K562 (cell line): ENCODE measurements around the gene MAPKAPK2. TPM values are rescaled to one million over a fixed set of nuclear protein-coding genes. Genes with fewer than 3 reads are reported as not detected.

Source experiments
- ATAC-seq: fragments of 200-7000 bp; cut with Tn5 transposase; 3 replicates; pipeline ENCODE4 v1.9.1; 2020; ENCODE audit warnings: moderate library complexity
- BruUV-seq: library from RNA; stranded (reverse); fragments of 400-500 nt; replicated peaks from 2 replicates; lab custom pipeline; 2021; lab: Mats Ljungman, UMichigan
- CTCF ChIA-PET: fragments of 300-600 bp; formaldehyde crosslinking; extraction: SDS; loops from one replicate; lab custom pipeline; 2021; ENCODE audit warnings: low intra/inter-chr PET ratio; lab: Yijun Ruan, JAX
- POLR2A ChIA-PET: fragments of 300-600, 350-650 bp; sonication (Branson Sonifier 250); formaldehyde crosslinking; extraction: SDS; loops from one replicate; lab custom pipeline; 2021; ENCODE audit warnings: antibody characterized with exemption, inconsistent platforms; lab: Yijun Ruan, JAX
- DNase-seq, 4 experiments: peaks; one replicate each; pipeline versions ENCODE4 v3.0.0 to v3.0.0-alpha.2; 2011 to 2018; ENCODE audit warnings: low spot score in 3 of 4, mixed read lengths in 3 of 4; ENCODE audit errors: extremely low read depth in 1 of 4
- FAIRE-seq: peaks from 2 replicates; lab custom pipeline; 2011; peaks lifted over from hg19 to GRCh38; lab: Jason Lieb, UNC
- H2AFZ ChIP-seq: 2 replicates; pipeline ENCODE4 v1.6.0; 2011; ENCODE audit warnings: low read depth, low read length, control low read depth, inconsistent platforms
- H3K27ac ChIP-seq: fragments of 200-600 bp; 3 replicates; pipeline ENCODE4 v1.8.0; 2011; ENCODE audit warnings: low read depth, mild to moderate bottlenecking, control low read depth, inconsistent platforms, low read length, moderate library complexity, mixed read lengths; ENCODE audit errors: extremely low read depth
- H3K27me3 ChIP-seq, 2 experiments: fragments of 300-600 bp in 1 of 2; 2 replicates in 1 of 2; 3 replicates in 1 of 2; pipeline versions ENCODE4 v1.6.0 to v1.8.0; 2011; ENCODE audit warnings: inconsistent platforms in 2 of 2, low read length in 2 of 2, mild to moderate bottlenecking in 1 of 2, mixed read lengths in 1 of 2, moderate library complexity in 1 of 2; ENCODE audit not compliant: control insufficient read depth in 2 of 2, insufficient read depth in 2 of 2
- H3K36me3 ChIP-seq: fragments of 300-600 bp; 3 replicates; pipeline ENCODE4 v1.8.0; 2011; ENCODE audit warnings: mild to moderate bottlenecking, low read length, inconsistent platforms; ENCODE audit not compliant: control insufficient read depth, insufficient read depth
- H3K4me1 ChIP-seq, 2 experiments: fragments of 200-600 bp in 1 of 2; replicated peaks in 1 of 2; 2 replicates in 1 of 2; 3 replicates in 1 of 2; pipeline versions ENCODE4 v1.5.1 to v1.8.0; 2011; ENCODE audit warnings: inconsistent platforms in 2 of 2, low read length in 2 of 2, mild to moderate bottlenecking in 1 of 2, mixed read lengths in 1 of 2, moderate library complexity in 1 of 2; ENCODE audit not compliant: control insufficient read depth in 2 of 2, insufficient read depth in 2 of 2
- H3K4me2 ChIP-seq: 2 replicates; pipeline ENCODE4 v1.6.1; 2011; ENCODE audit warnings: low read length, control low read depth, inconsistent platforms, mixed read lengths; ENCODE audit not compliant: insufficient read depth
- H3K4me3 ChIP-seq: fragments of 200-600 bp; sonication (generic), shearing (Covaris generic); 2 replicates; pipeline ENCODE4 v1.5.1; 2016; ENCODE audit warnings: control low read depth, inconsistent platforms
- H3K79me2 ChIP-seq: fragments of 200-600 bp; 3 replicates; pipeline ENCODE4 v1.8.0; 2011; ENCODE audit warnings: low read length, inconsistent platforms; ENCODE audit not compliant: control insufficient read depth, insufficient read depth
- H3K9ac ChIP-seq, 2 experiments: 2 replicates each; pipeline versions ENCODE4 v1.6.0 to v1.6.1; 2011; ENCODE audit warnings: low read depth in 2 of 2, low read length in 2 of 2, control low read depth in 1 of 2, inconsistent platforms in 1 of 2, mild to moderate bottlenecking in 1 of 2, mixed read lengths in 1 of 2; ENCODE audit not compliant: insufficient read depth in 1 of 2
- H3K9me1 ChIP-seq: one replicate; pipeline ENCODE4 v1.6.0; 2011; ENCODE audit warnings: inconsistent platforms, mild to moderate bottlenecking, low read length, moderate library complexity; ENCODE audit not compliant: control insufficient read depth, insufficient read depth
- H3K9me3 ChIP-seq: replicated peaks from 2 replicates; pipeline ENCODE4 v1.5.1; 2011; ENCODE audit warnings: low read depth, low read length, inconsistent platforms; ENCODE audit not compliant: control insufficient read depth, insufficient read depth
- H4K20me1 ChIP-seq: replicated peaks from 2 replicates; pipeline ENCODE4 v1.6.1; 2011; ENCODE audit warnings: low read length, inconsistent platforms, mixed read lengths; ENCODE audit not compliant: control insufficient read depth, insufficient read depth
- ARID2 ChIP-seq: fragments of 450-650 bp; IDR thresholded peaks from 2 replicates; pipeline ENCODE4 v1.6.1; 2017; ENCODE audit warnings: antibody characterized with exemption, mild to moderate bottlenecking
- ZNF24 ChIP-seq: fragments of 450-650 bp; IDR thresholded peaks from 2 replicates; pipeline ENCODE4 v1.6.1; 2016
- WGBS: fragments of 100-300 bp; shearing (Covaris generic); methylation state at CpG from one replicate; pipeline ENCODE4 v1.1.6; 2016; ENCODE audit warnings: low coverage, mixed read lengths; ENCODE audit not compliant: insufficient coverage; ENCODE audit errors: missing lambda C conversion rate; 5-methylcytosine and 5-hydroxymethylcytosine counted together
- in situ Hi-C: fragments of 300-500 bp; cut with MboI; formaldehyde crosslinking; loops from 4 replicates; pipeline ENCODE4 v1.15.0; 2018; ENCODE audit warnings: inconsistent platforms, mixed read lengths
- intact Hi-C: fragments of 100-400 bp; cut with micrococcal nuclease; formaldehyde crosslinking; loops from 2 replicates; pipeline ENCODE4 v1.14.2; 2022
- polyA plus RNA-seq, 8 experiments: library from polyadenylated mRNA; depleted of rRNA in 4 of 8; stranded (reverse) in 5 of 8; unstranded in 3 of 8; fragments of >200 nt; fragmentation: Nextera tagmentation in 2 of 8; fragmentation: Illumina TruSeq in 1 of 8; extraction: Ambion mirVana in 2 of 8; extraction: Trizol in 1 of 8; gene quantifications; 2 replicates each; pipeline versions ENCODE4 v1.2.1 to v1.2.3, GENCODE V29; 2011 to 2014; ENCODE audit warnings: inconsistent platforms in 1 of 8, missing spikeins in 1 of 8
- total RNA-seq, 7 experiments: library from RNA; depleted of rRNA in 6 of 7; stranded (reverse); fragments of >200 nt in 6 of 7; fragmentation: Illumina TruSeq in 2 of 7; extraction: Trizol in 2 of 7; gene quantifications; 2 replicates each; pipeline versions ENCODE4 v1.2.1 to v1.2.3, GENCODE V29; 2011 to 2021; ENCODE audit warnings: low replicate concordance in 1 of 7
- TF ChIP-seq, protein P1 (sequence below), 2 experiments: fragments of 200-800 bp in 1 of 2; sonication (Bioruptor generic) in 1 of 2; sonication (generic) in 1 of 2; formaldehyde crosslinking in 1 of 2; IDR thresholded peaks in 1 of 2; conservative IDR thresholded peaks in 1 of 2; 2 replicates each; pipeline versions ENCODE4 v1.5.0 to v1.6.1; 2016 to 2020; ENCODE audit warnings: missing compliant biosample characterization in 1 of 2, missing genetic modification characterization in 1 of 2, missing genetic modification reagents in 1 of 2
- TF ChIP-seq, protein P2 (sequence below): sonication (generic); formaldehyde crosslinking; IDR thresholded peaks from 2 replicates; pipeline ENCODE4 v1.8.0; 2023; ENCODE audit warnings: mild to moderate bottlenecking, missing genetic modification reagents
- TF ChIP-seq, protein P3 (sequence below): fragments of 450-650 bp; IDR thresholded peaks from 2 replicates; pipeline ENCODE4 v1.6.1; 2017; ENCODE audit warnings: antibody characterized with exemption
- TF ChIP-seq, protein P4 (sequence below), 2 experiments: fragments of 450-650 bp; IDR thresholded peaks; 2 replicates each; pipeline ENCODE4 v1.6.1; 2018; ENCODE audit warnings: mild to moderate bottlenecking in 2 of 2, low read depth in 1 of 2; ENCODE audit not compliant: partially characterized antibody in 2 of 2

MAPKAPK2 gene
- total and polyA plus RNA-seq, 9 of the 15 experiments (the other 6 are each of a cell fraction or from before 2014, with no cell fraction given) = 0.63 to 94.2 (median 52.1) TPM

DNA sequence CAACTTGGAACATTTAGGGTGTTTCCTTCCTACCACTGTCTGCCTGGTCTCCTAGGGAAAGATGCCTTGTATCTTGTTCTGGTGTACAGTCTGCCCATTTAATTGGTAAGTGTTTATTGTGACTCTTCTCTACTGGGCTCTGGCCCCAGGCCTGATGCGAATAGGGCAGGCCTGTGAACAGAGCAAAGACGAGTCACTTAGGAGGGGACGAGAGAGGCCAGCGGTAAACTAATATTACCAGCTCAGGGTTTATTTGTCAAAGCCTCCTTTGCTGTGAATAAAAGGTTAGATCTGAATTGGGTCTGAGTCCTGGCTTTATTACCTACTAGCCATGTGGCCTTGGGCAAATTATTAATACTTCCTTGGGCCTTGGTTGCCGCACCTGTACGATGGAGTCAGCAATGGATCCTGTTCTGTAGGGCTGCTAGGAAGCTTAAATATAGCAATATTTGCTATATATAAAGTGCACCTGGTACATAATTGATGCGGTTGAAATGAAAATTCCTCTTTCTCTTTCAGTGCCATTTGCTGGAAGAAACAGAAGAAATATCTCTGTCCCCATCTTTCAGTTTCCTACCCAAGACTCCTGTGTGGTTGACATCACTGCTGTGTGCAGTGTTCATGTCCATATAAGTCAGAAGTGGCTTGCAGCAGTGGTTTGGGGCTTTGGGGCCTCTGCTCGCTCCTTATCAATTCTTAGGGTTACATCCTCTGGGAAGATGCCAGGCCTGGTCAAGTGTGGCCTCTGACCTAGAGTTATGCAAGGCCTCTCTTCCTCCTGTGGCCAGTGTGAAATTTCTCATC, 32.4 kb downstream of the MAPKAPK2 start (continued):
- TF ChIP-seq, protein P1, sequence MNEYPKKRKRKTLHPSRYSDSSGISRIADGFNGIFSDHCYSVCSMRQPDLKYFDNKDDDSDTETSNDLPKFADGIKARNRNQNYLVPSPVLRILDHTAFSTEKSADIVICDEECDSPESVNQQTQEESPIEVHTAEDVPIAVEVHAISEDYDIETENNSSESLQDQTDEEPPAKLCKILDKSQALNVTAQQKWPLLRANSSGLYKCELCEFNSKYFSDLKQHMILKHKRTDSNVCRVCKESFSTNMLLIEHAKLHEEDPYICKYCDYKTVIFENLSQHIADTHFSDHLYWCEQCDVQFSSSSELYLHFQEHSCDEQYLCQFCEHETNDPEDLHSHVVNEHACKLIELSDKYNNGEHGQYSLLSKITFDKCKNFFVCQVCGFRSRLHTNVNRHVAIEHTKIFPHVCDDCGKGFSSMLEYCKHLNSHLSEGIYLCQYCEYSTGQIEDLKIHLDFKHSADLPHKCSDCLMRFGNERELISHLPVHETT (CRISPR knock-in tag; conservative IDR thresholded peaks at IDR 0.05 in 1 of 2, IDR thresholded peaks at IDR 0.05 in 1 of 2) = peak in 1 of 2 experiments; percentile 82; a peak in 1 of 4 replicates

DNA sequence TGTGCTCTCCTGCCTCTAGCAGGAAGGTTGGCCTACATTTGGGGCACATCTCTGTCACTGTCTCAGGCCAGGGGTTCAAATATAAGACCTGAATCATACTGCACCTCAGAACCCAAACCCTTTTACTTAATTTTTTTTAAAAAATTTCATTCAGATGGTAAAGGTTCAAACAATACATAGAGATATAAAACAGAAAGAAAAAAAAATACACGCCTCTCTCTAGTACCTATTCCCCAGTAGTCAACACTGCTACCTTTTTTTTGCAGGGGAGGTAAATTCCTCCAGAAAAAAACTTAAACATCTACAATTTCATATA, 32.9 kb downstream of the MAPKAPK2 start:
- Histone ChIP-seq H4K20me1 (peaks cover 32% of the 10 kb centered on the region), H3K4me1 (peaks cover 36 to 66% of the 10 kb centered on the region in 2 experiments), H3K27me3 (no peaks in the 10 kb centered on the region), H2AFZ (no peak overlapping the region), H3K4me3 (no peak overlapping the region), H3K79me2 (peaks cover 92% of the 10 kb centered on the region), H3K36me3 (no peaks in the 10 kb centered on the region), H3K4me2 (peak overlapping the region; percentile 22; the same call in 1 of the 2 replicates), H3K9me3 (no peaks in the 10 kb centered on the region), H3K27ac (peak overlapping the region; percentile 26; the same call in 1 of the 3 replicates), H3K9ac (peak overlapping the region; percentile 5 to 27; a peak in 2 of 4 replicates), H3K9me1 (no peaks in the 10 kb centered on the region)
- no peak for DNase-seq
- FAIRE-seq = no peak
- no peak for ATAC-seq
- CTCF ChIA-PET = interaction anchor here (0.6 to 1.2 kb wide), 2 partner anchors 9 to 188 kb away, joined by 3 to 4 read pairs; no protein-coding TSS in a partner anchor
- WGBS = 78% methylated on average over 1 of the region's 1 CpG
- intact Hi-C loops = loop anchor here (5.0 kb wide), 1 partner anchor 105 kb away; the partner anchor contains the start of gene EIF2D
- in situ Hi-C loops = no loop called here
- POLR2A ChIA-PET = interaction anchor here (1.9 kb wide), 1 partner anchor 17 kb away, joined by 9 read pairs; no protein-coding TSS in a partner anchor
- no TSS peak for BruUV-seq
- TF ChIP-seq ZNF24 (no peak), ARID2 (no peak)
- TF ChIP-seq, protein P2, sequence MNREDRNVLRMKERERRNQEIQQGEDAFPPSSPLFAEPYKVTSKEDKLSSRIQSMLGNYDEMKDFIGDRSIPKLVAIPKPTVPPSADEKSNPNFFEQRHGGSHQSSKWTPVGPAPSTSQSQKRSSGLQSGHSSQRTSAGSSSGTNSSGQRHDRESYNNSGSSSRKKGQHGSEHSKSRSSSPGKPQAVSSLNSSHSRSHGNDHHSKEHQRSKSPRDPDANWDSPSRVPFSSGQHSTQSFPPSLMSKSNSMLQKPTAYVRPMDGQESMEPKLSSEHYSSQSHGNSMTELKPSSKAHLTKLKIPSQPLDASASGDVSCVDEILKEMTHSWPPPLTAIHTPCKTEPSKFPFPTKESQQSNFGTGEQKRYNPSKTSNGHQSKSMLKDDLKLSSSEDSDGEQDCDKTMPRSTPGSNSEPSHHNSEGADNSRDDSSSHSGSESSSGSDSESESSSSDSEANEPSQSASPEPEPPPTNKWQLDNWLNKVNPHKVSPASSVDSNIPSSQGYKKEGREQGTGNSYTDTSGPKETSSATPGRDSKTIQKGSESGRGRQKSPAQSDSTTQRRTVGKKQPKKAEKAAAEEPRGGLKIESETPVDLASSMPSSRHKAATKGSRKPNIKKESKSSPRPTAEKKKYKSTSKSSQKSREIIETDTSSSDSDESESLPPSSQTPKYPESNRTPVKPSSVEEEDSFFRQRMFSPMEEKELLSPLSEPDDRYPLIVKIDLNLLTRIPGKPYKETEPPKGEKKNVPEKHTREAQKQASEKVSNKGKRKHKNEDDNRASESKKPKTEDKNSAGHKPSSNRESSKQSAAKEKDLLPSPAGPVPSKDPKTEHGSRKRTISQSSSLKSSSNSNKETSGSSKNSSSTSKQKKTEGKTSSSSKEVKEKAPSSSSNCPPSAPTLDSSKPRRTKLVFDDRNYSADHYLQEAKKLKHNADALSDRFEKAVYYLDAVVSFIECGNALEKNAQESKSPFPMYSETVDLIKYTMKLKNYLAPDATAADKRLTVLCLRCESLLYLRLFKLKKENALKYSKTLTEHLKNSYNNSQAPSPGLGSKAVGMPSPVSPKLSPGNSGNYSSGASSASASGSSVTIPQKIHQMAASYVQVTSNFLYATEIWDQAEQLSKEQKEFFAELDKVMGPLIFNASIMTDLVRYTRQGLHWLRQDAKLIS (CRISPR knock-in tag) = no peak
- TF ChIP-seq, protein P3, sequence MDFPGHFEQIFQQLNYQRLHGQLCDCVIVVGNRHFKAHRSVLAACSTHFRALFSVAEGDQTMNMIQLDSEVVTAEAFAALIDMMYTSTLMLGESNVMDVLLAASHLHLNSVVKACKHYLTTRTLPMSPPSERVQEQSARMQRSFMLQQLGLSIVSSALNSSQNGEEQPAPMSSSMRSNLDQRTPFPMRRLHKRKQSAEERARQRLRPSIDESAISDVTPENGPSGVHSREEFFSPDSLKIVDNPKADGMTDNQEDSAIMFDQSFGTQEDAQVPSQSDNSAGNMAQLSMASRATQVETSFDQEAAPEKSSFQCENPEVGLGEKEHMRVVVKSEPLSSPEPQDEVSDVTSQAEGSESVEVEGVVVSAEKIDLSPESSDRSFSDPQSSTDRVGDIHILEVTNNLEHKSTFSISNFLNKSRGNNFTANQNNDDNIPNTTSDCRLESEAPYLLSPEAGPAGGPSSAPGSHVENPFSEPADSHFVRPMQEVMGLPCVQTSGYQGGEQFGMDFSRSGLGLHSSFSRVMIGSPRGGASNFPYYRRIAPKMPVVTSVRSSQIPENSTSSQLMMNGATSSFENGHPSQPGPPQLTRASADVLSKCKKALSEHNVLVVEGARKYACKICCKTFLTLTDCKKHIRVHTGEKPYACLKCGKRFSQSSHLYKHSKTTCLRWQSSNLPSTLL = no peak
- TF ChIP-seq, protein P4, sequence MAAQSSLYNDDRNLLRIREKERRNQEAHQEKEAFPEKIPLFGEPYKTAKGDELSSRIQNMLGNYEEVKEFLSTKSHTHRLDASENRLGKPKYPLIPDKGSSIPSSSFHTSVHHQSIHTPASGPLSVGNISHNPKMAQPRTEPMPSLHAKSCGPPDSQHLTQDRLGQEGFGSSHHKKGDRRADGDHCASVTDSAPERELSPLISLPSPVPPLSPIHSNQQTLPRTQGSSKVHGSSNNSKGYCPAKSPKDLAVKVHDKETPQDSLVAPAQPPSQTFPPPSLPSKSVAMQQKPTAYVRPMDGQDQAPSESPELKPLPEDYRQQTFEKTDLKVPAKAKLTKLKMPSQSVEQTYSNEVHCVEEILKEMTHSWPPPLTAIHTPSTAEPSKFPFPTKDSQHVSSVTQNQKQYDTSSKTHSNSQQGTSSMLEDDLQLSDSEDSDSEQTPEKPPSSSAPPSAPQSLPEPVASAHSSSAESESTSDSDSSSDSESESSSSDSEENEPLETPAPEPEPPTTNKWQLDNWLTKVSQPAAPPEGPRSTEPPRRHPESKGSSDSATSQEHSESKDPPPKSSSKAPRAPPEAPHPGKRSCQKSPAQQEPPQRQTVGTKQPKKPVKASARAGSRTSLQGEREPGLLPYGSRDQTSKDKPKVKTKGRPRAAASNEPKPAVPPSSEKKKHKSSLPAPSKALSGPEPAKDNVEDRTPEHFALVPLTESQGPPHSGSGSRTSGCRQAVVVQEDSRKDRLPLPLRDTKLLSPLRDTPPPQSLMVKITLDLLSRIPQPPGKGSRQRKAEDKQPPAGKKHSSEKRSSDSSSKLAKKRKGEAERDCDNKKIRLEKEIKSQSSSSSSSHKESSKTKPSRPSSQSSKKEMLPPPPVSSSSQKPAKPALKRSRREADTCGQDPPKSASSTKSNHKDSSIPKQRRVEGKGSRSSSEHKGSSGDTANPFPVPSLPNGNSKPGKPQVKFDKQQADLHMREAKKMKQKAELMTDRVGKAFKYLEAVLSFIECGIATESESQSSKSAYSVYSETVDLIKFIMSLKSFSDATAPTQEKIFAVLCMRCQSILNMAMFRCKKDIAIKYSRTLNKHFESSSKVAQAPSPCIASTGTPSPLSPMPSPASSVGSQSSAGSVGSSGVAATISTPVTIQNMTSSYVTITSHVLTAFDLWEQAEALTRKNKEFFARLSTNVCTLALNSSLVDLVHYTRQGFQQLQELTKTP (IDR thresholded peaks at IDR 0.05; ENCODE audit: low read depth in 1 of 2, partially characterized antibody in 2 of 2) = no peak
